Activated CD8-positive, alpha-beta memory T cell treated with anti-CD3 and anti-CD28 coated beads, Interleukin-2, amount 50 U/mL, for 4 hours (primary cell): ENCODE data around the gene RING1.
"Not testable (repeated sequence)": the region's sequence is repeated elsewhere in the genome, so short reads cannot be mapped to it uniquely, and the experiment has no call there.

Source experiments
- DNase-seq: peaks from one replicate; pipeline ENCODE4 v3.0.0-alpha.2; 2020

The RING1 gene

DNA sequence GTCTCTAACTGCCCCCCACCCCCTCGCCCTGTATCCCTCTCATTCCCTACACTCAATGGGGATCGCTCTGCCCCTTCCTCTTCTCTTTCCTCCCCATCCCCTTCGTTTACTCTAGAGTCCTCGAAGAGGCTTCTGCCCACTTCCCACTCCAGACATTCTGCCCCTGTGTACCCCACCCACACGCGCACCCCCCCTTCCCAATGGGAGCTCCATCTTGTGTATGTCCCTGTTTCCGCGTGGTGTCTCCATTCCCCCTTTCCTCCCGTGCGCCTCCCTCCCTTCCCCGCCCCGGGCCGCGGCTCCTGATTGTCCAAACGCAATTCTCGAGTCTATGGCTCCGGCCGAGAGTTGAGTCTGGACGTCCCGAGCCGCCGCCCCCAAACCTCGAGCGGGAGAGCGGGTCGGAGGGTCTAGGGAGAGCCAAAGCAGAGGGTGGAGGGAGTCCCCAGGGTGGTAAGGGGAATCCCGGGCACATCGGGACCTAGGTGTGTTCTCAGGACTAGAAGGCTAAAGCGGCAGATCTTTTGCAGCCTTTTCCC, 679 bp upstream of the RING1 start:
- DNase-seq: no peak

DNA sequence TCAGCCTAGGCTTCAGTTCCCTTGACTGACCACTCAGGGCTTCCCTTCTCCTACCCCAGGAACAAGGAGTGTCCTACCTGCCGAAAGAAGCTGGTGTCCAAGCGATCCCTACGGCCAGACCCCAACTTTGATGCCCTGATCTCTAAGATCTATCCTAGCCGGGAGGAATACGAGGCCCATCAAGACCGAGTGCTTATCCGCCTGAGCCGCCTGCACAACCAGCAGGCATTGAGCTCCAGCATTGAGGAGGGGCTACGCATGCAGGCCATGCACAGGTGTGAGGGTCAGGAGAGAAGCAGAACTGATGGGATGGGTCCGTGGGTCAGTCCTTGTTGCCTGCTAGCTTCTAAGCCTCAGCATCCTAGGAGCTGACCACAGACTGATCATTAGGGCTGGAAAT, 1.6 kb downstream of the RING1 start:
- DNase-seq: no peak

DNA sequence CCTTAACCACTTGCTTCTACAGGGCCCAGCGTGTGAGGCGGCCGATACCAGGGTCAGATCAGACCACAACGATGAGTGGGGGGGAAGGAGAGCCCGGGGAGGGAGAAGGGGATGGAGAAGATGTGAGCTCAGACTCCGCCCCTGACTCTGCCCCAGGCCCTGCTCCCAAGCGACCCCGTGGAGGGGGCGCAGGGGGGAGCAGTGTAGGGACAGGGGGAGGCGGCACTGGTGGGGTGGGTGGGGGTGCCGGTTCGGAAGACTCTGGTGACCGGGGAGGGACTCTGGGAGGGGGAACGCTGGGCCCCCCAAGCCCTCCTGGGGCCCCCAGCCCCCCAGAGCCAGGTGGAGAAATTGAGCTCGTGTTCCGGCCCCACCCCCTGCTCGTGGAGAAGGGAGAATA, 2.8 kb downstream of the RING1 start:
- no peak for DNase-seq

DNA sequence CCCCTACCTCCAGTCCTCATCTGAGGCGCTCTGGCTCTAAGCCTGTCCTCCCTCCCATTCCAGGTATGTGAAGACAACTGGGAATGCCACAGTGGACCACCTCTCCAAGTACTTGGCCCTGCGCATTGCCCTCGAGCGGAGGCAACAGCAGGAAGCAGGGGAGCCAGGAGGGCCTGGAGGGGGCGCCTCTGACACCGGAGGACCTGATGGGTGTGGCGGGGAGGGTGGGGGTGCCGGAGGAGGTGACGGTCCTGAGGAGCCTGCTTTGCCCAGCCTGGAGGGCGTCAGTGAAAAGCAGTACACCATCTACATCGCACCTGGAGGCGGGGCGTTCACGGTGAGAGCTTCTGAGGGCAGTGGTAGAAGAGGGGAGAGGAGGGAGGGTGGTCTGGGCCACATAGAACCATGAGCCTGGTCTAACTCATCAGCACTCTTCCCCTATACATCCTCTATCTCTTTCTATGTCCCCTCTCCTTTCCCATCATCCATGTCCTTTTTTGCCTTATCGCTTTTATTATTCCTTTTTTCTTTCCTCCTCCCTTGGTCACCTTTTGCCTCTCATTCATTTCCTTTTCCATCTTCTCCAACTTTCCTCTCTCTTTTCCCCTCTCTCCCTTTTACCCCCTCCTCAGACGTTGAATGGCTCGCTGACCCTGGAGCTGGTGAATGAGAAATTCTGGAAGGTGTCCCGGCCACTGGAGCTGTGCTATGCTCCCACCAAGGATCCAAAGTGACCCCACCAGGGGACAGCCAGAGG, 3.5 kb downstream of the RING1 start:
- DNase-seq: no peak

DNA sequence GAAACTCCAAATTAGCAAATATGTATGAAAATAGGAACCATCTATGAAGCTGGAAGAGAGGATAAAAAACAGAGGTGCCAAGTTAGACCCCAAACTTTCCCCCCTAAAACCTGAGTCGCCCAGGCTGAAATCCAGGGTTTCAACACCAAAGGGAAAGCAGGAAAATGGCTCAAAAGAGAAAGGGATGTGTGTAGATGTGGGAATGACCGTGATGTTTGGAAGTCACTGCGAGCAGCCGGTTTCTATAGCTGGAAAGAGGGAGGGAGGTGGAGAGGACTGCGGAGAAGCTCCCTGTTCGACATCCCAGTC, 4.5 kb downstream of the RING1 start:
- DNase-seq: no peak

DNA sequence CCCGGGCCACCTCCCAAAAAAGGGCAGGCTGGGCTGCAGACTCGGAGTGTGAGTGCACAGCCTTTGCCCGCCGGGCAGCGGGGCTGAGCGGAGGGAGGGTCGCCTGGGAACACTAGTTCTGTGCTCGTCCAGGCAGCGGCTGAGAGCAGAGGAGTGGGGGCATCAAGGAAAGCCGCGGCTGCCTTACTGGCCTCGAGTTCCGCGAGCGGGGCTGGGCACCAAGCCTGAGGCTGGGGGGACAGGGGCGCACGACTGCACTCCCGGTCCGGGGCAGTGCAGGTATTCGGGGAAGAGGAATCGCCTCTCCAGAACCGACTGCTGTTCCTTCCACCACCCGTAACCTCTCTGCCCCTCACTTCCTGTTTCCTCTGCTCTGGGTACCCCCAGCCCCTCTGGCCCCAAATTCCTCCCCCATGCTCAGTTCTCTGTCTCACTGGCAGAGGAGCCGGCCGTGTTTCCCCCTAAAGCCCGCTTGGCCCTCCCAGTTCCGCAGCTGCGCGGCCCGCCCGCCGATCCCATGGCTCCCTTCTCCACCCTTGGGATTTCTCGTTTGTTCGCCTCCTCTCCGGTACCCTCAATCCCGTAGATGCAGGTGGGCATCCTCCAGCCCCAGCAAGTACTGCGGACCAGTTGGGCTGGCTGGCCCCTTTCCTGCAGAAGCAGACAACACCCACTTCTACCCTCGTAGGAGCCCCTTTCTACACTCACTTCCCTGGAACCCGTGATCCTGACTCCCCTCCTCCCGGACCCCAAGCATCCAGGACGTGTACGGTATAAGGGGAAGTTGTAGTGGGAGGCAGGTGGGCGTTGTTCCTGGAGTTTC, 5.1 kb downstream of the RING1 start:
- no peak for DNase-seq

DNA sequence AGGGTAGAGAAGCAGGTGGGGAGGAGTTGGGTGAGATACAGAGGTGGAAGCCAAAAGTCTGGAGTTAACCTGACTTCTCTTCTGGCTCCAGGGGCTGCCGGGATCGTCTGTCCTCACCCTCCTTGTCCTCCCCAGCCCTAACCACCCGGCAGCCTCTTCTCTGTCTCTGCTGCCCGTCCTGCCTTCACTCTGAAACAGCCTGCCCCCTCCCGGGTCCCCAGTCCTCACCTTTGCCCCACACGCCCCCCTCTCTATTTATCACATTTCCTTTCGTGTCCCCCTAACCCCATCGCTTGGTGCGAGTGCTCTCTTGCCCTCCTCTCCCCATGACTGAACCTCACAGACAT, 5.7 kb downstream of the RING1 start:
- DNase-seq: no peak

DNA sequence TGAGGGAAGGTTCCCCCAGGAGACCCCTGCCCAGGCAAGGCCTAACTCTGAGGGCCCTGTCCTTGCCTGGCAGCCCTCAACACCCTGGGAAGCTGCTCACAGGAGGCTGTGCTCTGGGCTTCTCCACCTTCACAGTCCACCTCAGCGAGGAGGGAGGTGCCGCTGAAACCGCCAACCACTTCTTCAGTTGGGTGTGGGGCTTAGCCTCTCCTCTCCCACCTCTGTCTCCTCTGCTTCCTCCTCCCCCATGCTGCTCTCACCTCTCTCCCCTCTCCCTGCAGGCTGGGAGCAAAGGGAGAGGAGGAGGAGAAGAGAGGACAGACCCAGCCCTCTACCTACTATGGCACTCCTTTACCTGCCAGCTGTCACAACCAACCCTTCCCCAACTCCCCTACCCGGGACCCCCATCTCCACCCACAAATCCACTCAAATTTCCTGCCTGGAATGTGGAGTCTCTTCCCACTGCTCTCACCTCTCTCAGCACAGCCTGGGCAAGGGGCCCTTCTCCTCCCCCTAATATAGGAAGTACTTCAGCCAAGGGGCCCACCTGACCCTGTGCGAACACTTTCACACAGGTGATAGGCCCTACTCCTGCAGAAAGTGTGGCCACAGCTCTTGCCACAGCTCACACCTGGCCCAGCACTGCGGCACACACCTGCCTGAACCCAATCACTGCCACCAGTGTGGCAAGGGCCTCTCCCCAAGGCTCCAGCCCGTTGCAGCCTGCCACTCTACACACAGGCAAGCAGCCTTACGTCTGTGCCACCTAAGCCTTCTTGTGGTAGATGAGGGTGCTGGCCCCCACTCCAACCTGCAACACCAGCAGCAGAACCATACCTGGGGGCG, 7.2 kb downstream of the RING1 start:
- no peak for DNase-seq

DNA sequence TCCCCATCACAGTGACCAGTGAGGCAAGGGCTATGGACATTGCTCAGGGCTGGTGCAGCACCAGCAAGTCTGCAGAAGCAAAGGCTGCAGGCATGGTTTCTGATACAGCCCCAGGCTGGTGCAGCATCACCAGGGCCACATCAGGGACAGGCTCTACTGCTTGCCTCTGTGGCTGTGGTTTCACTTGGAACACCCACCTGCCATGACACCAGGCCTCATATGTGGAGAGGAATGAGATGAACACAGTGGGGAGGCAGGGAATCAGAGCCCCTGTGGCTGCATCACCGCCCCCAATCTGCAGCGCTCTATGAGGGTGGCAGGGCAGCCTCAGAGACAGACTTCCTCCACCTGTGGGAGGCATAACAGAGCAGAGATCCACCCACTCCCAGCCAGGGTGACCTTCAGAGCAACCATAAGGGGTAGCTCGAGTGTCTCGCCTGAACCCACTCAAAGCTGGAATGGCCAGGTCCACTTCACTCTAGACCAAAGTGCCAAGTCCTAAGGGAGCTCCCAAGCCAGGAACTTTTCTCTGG, 7.9 kb downstream of the RING1 start:
- DNase-seq: peak; percentile 18

DNA sequence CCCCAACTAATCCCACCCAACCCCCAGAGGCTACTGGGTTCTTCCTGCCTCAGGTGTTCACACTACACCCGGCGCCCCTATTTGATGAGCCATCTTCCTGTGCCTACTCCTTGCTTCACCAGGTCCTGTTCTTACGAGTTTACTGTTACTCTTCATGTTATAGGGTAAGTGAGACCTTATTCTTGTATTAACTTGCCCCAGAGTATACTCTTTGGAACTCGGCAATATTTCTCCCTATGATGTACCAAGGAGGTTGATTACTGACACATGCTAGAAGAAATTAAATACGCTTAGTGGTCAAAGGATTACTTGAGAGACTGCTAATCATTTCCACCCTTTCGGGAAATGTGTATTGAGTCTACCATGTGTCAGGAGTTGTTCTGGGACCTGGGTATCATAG, 8.9 kb downstream of the RING1 start:
- no peak for DNase-seq

DNA sequence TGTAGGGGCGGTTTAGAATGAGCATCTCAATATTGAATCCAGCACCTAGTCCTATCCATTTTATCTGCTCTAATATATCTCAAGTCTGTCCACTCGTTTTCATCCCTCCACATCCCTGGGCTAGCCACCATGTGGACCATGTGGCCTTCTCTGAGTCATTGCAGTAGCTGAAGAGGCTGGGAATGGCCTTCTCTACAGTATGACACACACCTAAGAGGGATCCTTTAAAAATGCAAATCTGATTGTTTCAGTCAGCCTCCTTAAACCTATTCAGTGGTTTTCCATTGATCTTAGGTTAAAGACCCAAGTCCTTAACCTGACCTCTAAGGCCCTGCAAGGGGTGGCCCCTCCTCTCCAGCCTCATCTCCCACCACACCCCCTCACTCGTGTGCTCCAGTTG, 9.4 kb downstream of the RING1 start:
- no peak for DNase-seq

DNA sequence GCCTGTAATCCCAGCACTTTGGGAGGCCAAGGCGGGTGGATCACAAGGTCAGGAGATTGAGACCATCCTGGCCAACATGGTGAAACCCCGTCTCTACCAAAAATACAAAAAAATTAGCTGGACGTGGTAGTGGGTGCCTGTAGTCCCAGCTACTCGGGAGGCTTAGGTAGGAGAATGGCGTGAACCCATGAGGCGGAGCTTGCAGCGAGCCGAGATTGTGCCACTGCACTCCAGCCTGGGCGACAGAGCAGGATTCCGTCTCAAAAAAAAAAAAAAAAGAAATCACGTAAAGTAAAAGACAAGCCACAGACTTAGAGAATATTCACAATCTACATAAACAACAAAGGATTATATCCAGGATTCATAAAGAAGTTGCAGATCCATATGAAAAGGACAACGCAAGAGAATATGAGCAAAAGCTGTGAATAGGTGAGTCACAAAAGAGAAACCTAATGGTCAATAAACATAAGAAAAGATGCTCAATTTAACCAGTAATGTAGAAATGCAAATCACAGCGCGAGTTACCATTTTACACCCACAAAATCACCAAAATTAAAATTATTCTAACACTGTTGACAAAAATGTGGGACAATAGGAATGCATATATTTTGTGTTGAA, 18.3 kb downstream of the RING1 start:
- not testable (repeated sequence) for DNase-seq

DNA sequence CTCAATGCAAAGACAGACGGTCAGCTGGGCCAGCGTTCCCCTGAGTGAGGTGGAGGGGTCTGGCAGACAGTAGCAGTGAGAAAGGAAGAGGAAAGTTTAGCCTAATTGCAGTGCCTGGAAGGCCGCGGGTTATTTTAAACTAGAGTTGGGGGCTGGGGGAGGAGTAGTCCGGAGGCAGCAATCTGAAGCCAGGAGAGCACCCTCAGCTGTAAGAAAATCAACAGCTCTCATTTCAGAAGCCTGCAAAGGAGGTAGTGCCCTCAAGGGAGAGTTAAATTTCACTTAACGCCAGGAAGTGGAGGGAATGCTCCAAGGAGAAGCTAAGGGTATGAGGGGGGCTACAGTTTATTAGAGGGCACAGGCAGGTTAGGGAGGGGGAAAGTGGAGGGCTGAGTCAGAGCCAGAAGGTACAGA, 26.9 kb downstream of the RING1 start:
- DNase-seq: no peak

DNA sequence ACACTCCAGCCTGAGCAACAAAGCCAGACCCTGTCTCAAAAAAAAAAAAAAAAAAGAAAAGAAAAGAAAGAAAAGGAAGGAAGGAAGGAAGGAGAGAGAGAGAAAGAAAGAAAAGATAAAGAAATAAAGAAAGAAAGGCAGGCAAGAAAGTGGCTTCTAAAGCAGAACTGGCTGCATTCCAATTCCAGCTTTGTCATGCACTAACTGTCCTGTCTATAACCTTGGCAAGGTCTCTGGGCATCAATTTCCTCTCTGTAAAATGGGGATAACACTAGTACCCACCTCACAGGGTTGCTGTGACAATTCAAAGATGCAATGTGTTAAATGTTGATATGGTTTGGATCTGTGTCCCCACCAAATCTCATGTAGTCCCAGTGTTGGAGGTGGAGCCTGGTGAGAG, 28.0 kb downstream of the RING1 start:
- DNase-seq: no peak

DNA sequence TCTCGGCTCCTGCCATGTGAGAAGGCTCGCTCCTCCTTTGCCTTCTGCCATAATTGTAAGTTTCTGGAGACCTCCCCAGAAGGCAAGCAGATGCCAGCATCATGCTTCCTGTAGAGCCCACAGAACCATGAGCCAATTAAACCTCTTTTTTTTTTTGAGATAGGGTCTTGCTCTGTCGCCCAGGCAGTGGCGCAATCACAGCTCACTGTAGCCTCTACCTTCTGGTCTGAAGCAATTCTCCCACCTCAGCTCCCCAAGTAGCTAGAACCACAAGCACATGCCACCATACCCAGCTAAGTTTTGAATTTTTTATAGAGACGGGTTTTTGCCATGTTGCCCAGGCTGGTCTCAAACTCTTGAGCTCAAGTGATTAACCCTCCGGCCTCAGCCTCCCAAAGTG, 28.6 kb downstream of the RING1 start:
- DNase-seq: no peak

DNA sequence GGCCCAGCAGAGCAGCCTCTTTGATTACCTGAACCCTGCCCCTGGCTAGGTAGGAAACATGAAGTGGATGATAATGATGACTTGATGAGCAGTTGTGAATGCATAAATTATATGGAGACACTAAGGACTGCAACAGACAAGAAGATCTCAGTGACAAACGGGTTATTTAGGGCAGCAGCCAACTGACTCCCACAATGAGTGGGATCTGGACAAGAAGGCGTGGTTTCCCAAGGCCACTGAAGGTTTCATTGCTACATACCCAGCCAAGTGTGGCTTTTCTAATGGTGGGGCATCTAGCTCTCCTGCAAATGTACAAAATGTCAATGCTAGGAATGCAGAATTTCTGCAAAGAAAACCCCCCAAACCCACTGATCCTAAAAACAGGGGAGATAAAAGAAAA, 29.4 kb downstream of the RING1 start:
- no peak for DNase-seq

DNA sequence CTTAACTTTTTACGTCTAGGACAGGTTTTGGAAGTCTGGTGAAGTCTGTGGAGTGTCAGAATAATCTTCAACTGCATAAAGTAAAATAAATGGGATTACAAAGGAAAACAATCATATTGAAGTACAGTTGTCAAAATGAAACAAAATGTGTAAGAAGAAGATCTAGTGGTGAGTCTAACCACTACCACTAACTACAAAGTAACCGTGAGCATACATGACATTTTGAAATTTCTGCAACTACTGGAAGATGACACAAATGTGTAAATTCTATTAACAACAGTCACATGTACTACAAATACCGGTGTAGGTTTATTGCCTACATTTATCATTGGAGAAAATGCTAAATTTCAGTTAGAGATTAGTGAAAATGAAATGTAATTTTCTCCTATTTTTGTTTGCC, 33.7 kb downstream of the RING1 start:
- no peak for DNase-seq

DNA sequence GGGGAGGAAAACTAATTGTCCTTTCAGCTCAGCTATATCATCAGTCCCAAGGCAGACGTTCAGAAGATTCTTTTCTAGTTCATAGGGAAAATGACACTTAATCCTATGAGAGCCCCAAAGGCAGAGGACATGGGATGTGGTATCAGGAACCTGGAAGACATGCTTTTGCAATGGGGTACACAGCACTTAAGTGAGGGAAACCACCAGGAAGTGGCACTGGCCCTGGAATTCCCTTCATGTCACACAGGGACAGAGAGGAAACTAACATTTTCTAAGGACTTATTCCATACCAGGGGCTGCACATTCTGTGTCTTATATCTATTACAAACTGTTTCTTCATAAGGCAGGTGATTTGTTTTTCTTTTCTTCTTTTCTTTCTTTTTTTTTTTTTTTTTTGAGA, 35.2 kb downstream of the RING1 start:
- DNase-seq: no peak

DNA sequence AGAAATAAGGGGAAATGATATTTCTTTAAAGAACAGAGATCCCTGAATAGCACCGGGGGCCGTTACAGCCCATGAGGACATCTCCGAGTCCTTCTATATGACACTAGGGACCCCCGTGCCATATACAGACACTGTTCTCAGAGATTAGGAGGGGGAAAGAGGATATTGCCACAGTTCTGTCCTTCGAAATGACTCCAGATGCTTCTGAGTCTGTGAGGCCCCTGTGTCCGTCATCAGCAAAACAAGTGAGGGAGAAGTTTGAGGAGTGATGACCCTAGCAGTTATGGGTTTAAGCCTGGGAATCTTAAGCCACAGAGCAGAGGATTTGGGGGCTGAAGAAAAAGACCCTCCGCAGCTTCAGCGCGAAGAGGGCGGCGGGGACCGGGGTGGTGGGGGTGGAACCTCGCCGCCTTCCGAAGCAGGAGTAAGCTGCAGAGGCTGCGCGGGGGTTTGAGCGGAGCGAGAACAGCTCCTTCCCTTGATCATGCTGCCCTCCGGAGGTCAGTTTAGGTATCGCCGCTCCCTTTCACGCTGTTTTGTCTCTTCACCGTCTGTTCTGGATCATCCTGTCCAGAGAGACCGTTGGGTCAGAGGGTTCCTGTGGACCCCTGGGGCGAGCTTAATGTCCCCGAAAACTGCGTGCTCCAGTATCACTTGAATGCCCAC, 39.8 kb downstream of the RING1 start:
- DNase-seq: peak; percentile 93

DNA sequence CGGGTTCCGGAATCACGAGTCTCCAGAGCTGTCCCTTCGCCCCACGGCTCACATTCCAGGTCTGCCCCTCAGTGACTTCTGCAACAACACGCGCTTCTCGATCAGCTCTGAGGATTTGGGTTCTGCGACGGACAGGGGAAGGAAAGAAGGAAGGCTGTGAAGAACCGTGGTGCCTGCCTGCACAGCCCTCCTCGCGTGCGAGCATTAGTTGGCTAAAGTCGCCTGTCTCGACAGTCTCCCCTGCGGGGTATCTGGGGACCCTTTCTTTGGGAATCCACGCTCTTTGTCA, 40.3 kb downstream of the RING1 start:
- DNase-seq: no peak

DNA sequence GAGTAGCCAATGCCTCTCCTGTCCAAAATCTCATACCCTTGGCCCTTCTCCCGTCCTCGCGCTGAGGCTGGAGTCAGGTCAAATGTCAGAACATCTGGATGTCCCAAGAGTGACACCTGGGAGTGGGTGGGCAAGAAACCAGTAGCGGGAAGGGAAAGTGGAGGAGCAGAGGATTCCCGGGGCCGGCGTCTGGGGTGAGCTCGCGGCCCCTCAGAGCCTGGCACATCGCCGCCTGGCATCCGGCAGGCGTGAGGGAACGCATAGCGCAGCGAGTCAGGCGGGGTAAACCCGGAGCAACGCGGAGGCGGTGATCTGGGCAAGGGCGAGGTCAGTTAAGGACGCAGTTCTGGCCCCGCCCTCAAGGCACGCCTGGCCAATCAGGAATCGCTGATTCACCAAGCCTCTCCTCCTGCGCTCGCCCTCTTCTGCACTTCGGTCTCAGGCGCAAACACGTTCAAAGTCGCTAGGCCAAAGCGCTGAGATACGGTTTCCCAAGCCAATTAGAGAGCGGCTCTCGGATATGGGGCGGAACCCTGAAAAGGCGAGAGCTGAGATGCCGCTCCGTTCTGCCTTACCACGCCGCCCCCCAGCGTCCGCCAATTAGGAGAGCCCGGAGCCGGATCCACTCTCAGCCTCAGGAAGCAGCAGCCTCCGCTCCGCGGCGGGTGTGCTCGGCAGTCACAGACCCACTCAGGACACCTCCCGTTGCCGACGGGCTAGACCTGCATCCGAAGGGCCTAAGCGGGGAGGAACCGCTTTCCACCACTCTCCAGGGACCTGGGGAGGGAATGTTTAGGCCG, 40.8 kb downstream of the RING1 start:
- peak; percentile 94 for DNase-seq
